Glutamatergic neuron (in vitro differentiated cells): Measurements from ENCODE around the gene TRPM4. TPM values are rescaled to one million over a fixed set of nuclear protein-coding genes. Genes with fewer than 3 reads are reported as not detected.

Experiments used
- DNase-seq: peaks from one replicate; pipeline ENCODE4 v3.0.0; 2022
- H3K27ac Mint-ChIP-seq: one replicate; pipeline ENCODE4 v1.8.0; 2020; ENCODE audit warnings: mild to moderate bottlenecking, mixed read lengths, inconsistent platforms; ENCODE audit not compliant: unreplicated experiment
- H3K27me3 Mint-ChIP-seq: one replicate; pipeline ENCODE4 v1.8.0; 2020; ENCODE audit warnings: mild to moderate bottlenecking, moderate library complexity, mixed read lengths, inconsistent platforms; ENCODE audit not compliant: unreplicated experiment
- H3K36me3 Mint-ChIP-seq: one replicate; pipeline ENCODE4 v1.8.0; 2020; ENCODE audit warnings: mild to moderate bottlenecking, mixed read lengths, inconsistent platforms; ENCODE audit not compliant: unreplicated experiment
- H3K4me1 Mint-ChIP-seq: one replicate; pipeline ENCODE4 v1.8.0; 2020; ENCODE audit warnings: mild to moderate bottlenecking, low read depth, mixed read lengths, inconsistent platforms; ENCODE audit not compliant: unreplicated experiment
- H3K4me3 Mint-ChIP-seq: one replicate; pipeline ENCODE4 v1.8.0; 2020; ENCODE audit warnings: mild to moderate bottlenecking, mixed read lengths, inconsistent platforms; ENCODE audit not compliant: unreplicated experiment
- H3K9me3 Mint-ChIP-seq: one replicate; pipeline ENCODE4 v1.8.0; 2020; ENCODE audit warnings: mild to moderate bottlenecking, moderate library complexity, mixed read lengths, inconsistent platforms; ENCODE audit not compliant: unreplicated experiment
- CTCF ChIP-seq: fragments of 200-600 bp; sonication (generic); IDR thresholded peaks from one replicate; pipeline ENCODE4 v1.5.0; 2021; ENCODE audit not compliant: partially characterized antibody, unreplicated experiment
- total RNA-seq: library from RNA; stranded (reverse); fragmentation: NEBNext Ultra II Directional; extraction: Animal tissue kit (Norgen Biotek cat#: 25700); gene quantifications from one replicate; pipeline ENCODE4 v1.2.1, GENCODE V29; 2021; ENCODE audit not compliant: unreplicated experiment

Gene TRPM4
- total RNA-seq, 1 donor from 2014 or later, result 54.1 TPM

- peak; percentile 97 for DNase-seq
- peak overlapping the region; percentile 56 for H3K27ac Mint-ChIP-seq
- H3K36me3 Mint-ChIP-seq, result peaks cover 6% of the 10 kb centered on the region
- no peak for TF ChIP-seq CTCF
- peaks cover 13% of the 10 kb centered on the region for H3K4me1 Mint-ChIP-seq
- peaks cover 7% of the 10 kb centered on the region for H3K9me3 Mint-ChIP-seq
- peak overlapping the region; percentile 83 for H3K4me3 Mint-ChIP-seq
- peaks cover 15% of the 10 kb centered on the region for H3K27me3 Mint-ChIP-seq
Observed at GRCh38 chr19:49127674-49128544, 29.7 kb upstream of the TRPM4 start.

GRCh38 chr19:49128545-49129237 lies 28.9 kb upstream of the TRPM4 start:
- Mint-ChIP-seq H3K27ac (peak overlapping the region; percentile 53), H3K4me1 (peaks cover 11% of the 10 kb centered on the region), H3K36me3 (peaks cover 6% of the 10 kb centered on the region), H3K9me3 (peaks cover 9% of the 10 kb centered on the region), H3K4me3 (peak overlapping the region; percentile 67), H3K27me3 (peaks cover 14% of the 10 kb centered on the region)
- DNase-seq, result no peak
- no peak for TF ChIP-seq CTCF

- TF ChIP-seq CTCF, result no peak
- Mint-ChIP-seq H3K4me1 (peaks cover 10% of the 10 kb centered on the region), H3K27ac (peak overlapping the region; percentile 43), H3K27me3 (peaks cover 16% of the 10 kb centered on the region), H3K4me3 (peak overlapping the region; percentile 49), H3K36me3 (peaks cover 6% of the 10 kb centered on the region), H3K9me3 (peaks cover 10% of the 10 kb centered on the region)
- DNase-seq, result no peak
Observed at GRCh38 chr19:49129238-49129583, 28.4 kb upstream of the TRPM4 start.

GRCh38 chr19:49130325-49130724 lies 27.3 kb upstream of the TRPM4 start:
- Mint-ChIP-seq H3K27ac (no peak overlapping the region), H3K36me3 (peaks cover 6% of the 10 kb centered on the region), H3K4me3 (no peak overlapping the region), H3K9me3 (peaks cover 12% of the 10 kb centered on the region), H3K27me3 (peaks cover 19% of the 10 kb centered on the region), H3K4me1 (peaks cover 6% of the 10 kb centered on the region)
- TF ChIP-seq CTCF, result no peak
- DNase-seq, result no peak
